CD14-positive monocyte (primary cell): ENCODE results near the gene HOXA7. TPM values are rescaled to one million over a fixed set of nuclear protein-coding genes. Genes with fewer than 3 reads are reported as not detected.

Experiments used
- DNase-seq, 3 donors: peaks; one replicate each; pipeline ENCODE4 v3.0.0-alpha.2; 2011 to 2022
- H2AFZ ChIP-seq: 2 replicates; pipeline ENCODE4 v1.6.0; 2012; ENCODE audit warnings: mild to moderate bottlenecking, low read depth, low read length, inconsistent platforms; ENCODE audit not compliant: insufficient read depth, poor library complexity, severe bottlenecking
- H3K27ac ChIP-seq, 2 donors: 1 replicate in 1 of 2; 2 replicates in 1 of 2; pipeline ENCODE4 v1.5.1; 2012 to 2013; ENCODE audit warnings: low read length in 2 of 2, control low read depth in 1 of 2, inconsistent platforms in 1 of 2, low read depth in 1 of 2, mild to moderate bottlenecking in 1 of 2
- H3K27me3 ChIP-seq, 2 donors: one replicate each; pipeline versions ENCODE4 v1.6.0 to v1.6.1; 2011 to 2013; ENCODE audit warnings: low read length in 2 of 2; ENCODE audit not compliant: control insufficient read depth in 2 of 2, insufficient read depth in 2 of 2
- H3K36me3 ChIP-seq, 2 donors: replicated peaks in 1 of 2; 1 replicate in 1 of 2; 2 replicates in 1 of 2; pipeline versions ENCODE4 v1.5.1 to v1.6.1; 2012 to 2013; ENCODE audit warnings: low read length in 2 of 2, control low read depth in 1 of 2, inconsistent platforms in 1 of 2, mild to moderate bottlenecking in 1 of 2; ENCODE audit not compliant: insufficient read depth in 2 of 2, control insufficient read depth in 1 of 2
- H3K4me1 ChIP-seq, 2 donors: 1 replicate in 1 of 2; 2 replicates in 1 of 2; pipeline versions ENCODE4 v1.5.1 to v1.6.1; 2012 to 2013; ENCODE audit warnings: low read length in 2 of 2, control low read depth in 1 of 2, inconsistent platforms in 1 of 2, mild to moderate bottlenecking in 1 of 2, moderate library complexity in 1 of 2; ENCODE audit not compliant: insufficient read depth in 2 of 2, control insufficient read depth in 1 of 2
- H3K4me2 ChIP-seq: replicated peaks from 2 replicates; pipeline ENCODE3; 2012; ENCODE audit warnings: low read length, moderate library complexity, mild to moderate bottlenecking; ENCODE audit not compliant: poor library complexity, severe bottlenecking; ENCODE audit errors: extremely low read depth
- H3K4me3 ChIP-seq, 3 experiments: fragments of 200-600 bp in 1 of 3; sonication (generic) in 1 of 3; replicated peaks in 1 of 3; 1 replicate in 2 of 3; 2 replicates in 1 of 3; pipeline ENCODE4 v1.5.1; 2011 to 2013; ENCODE audit warnings: low read length in 3 of 3, mild to moderate bottlenecking in 3 of 3, control low read depth in 2 of 3, low read depth in 2 of 3, inconsistent platforms in 1 of 3, moderate library complexity in 1 of 3
- H3K79me2 ChIP-seq: 2 replicates; pipeline ENCODE4 v1.6.0; 2012; ENCODE audit warnings: mild to moderate bottlenecking, control low read depth, inconsistent platforms, low read length, moderate library complexity; ENCODE audit not compliant: insufficient read depth
- H3K9ac ChIP-seq: 2 replicates; pipeline ENCODE4 v1.6.0; 2017; ENCODE audit warnings: low read length, mild to moderate bottlenecking; ENCODE audit not compliant: insufficient read depth, poor library complexity, severe bottlenecking
- H3K9me3 ChIP-seq, 2 donors: replicated peaks in 1 of 2; 1 replicate in 1 of 2; 2 replicates in 1 of 2; pipeline versions ENCODE4 v1.5.1 to v1.6.1; 2012 to 2013; ENCODE audit warnings: low read length in 2 of 2, control low read depth in 1 of 2; ENCODE audit not compliant: control insufficient read depth in 1 of 2, insufficient read depth in 1 of 2
- H4K20me1 ChIP-seq: 2 replicates; pipeline ENCODE4 v1.6.0; 2012; ENCODE audit warnings: mild to moderate bottlenecking, low read length, control low read depth, moderate library complexity; ENCODE audit not compliant: insufficient read depth
- H3K27ac Mint-ChIP-seq, 7 donors: one replicate each; pipeline ENCODE4 v1.8.0; 2020; ENCODE audit warnings: mild to moderate bottlenecking in 7 of 7, mixed read lengths in 7 of 7, moderate library complexity in 6 of 7, inconsistent platforms in 2 of 7
- H3K27me3 Mint-ChIP-seq, 3 donors: one replicate each; pipeline ENCODE4 v1.8.0; 2021 to 2022; ENCODE audit warnings: low read depth in 3 of 3, mild to moderate bottlenecking in 3 of 3, mixed read lengths in 3 of 3, moderate library complexity in 3 of 3, inconsistent platforms in 1 of 3
- H3K36me3 Mint-ChIP-seq, 2 donors: one replicate each; pipeline ENCODE4 v1.8.0; 2020; ENCODE audit warnings: mixed read lengths in 2 of 2, inconsistent platforms in 1 of 2, mild to moderate bottlenecking in 1 of 2
- H3K4me1 Mint-ChIP-seq: one replicate; pipeline ENCODE4 v1.8.0; 2020; ENCODE audit warnings: mild to moderate bottlenecking, mixed read lengths
- H3K4me3 Mint-ChIP-seq, 2 donors: one replicate each; pipeline ENCODE4 v1.8.0; 2020; ENCODE audit warnings: mild to moderate bottlenecking in 2 of 2, mixed read lengths in 2 of 2, moderate library complexity in 1 of 2
- H3K9me3 Mint-ChIP-seq, 7 donors: one replicate each; pipeline ENCODE4 v1.8.0; 2020 to 2022; ENCODE audit warnings: mixed read lengths in 7 of 7, mild to moderate bottlenecking in 6 of 7, moderate library complexity in 6 of 7, inconsistent platforms in 2 of 7
- WGBS: methylation state at CpG from one replicate; pipeline ENCODE4 v1.1.5; 2013; ENCODE audit warnings: missing lambda C conversion rate; ENCODE audit not compliant: insufficient coverage; 5-methylcytosine and 5-hydroxymethylcytosine counted together
- intact Hi-C, 2 donors: fragments of 100-400 bp; cut with micrococcal nuclease; formaldehyde crosslinking; loops; one replicate each; pipeline versions ENCODE4 v1.15.0 to v1.15.1; 2023
- polyA plus RNA-seq, 3 donors: library from polyadenylated mRNA; depleted of rRNA in 1 of 3; unstranded in 2 of 3; stranded (reverse) in 1 of 3; fragments of 300-500 nt in 2 of 3; fragments of >200 nt in 1 of 3; fragmentation: Illumina TruSeq in 2 of 3; gene quantifications; 1 replicate in 2 of 3; 2 replicates in 1 of 3; pipeline ENCODE4 v1.2.3, GENCODE V29; 2012 to 2021
- TF ChIP-seq, protein P1 (sequence below): fragments of 200-600 bp; IDR thresholded peaks from one replicate; pipeline ENCODE4 v1.8.0; 2022; ENCODE audit warnings: antibody characterized with exemption, mild to moderate bottlenecking

Gene HOXA7
- polyA plus RNA-seq, 3 donors, result not detected

DNA sequence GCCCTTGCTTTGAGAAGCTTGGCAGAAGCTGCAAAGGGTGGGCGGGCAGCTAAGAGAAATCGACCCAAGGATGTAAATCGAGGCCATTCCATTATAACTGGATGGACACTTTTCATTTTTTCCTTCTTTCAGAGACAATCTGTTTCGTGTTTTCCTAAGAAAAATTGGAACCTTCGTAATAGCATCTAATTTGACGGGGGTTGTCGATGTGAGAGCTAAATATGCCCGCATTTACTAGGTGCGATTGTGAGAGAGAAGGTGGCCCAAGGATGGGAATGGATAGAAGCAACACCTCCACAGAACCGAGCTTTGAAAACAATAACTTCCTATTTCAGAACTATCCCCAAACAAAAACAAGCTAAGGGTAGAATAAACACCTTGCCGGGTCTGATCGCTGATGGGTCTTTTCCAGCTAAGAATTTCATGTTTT, 25.1 kb downstream of the HOXA7 start:
- Histone ChIP-seq H2AFZ (peak overlapping the region; percentile 95), H3K4me3 (peak overlapping the region; percentile 47 to 78 (median 76)), H3K4me2 (peak overlapping the region; percentile 76), H3K4me1 (peaks cover 10 to 27% of the 10 kb centered on the region in 2 donors), H3K36me3 (no peaks in the 10 kb centered on the region), H3K79me2 (no peaks in the 10 kb centered on the region), H3K27me3 (peaks cover 2 to 10% of the 10 kb centered on the region in 2 donors), H3K27ac (peak overlapping the region in 1 of 2 donors; percentile 86), H4K20me1 (no peaks in the 10 kb centered on the region), H3K9ac (peak overlapping the region; percentile 79), H3K9me3 (no peaks in the 10 kb centered on the region)
- TF ChIP-seq, protein P1, sequence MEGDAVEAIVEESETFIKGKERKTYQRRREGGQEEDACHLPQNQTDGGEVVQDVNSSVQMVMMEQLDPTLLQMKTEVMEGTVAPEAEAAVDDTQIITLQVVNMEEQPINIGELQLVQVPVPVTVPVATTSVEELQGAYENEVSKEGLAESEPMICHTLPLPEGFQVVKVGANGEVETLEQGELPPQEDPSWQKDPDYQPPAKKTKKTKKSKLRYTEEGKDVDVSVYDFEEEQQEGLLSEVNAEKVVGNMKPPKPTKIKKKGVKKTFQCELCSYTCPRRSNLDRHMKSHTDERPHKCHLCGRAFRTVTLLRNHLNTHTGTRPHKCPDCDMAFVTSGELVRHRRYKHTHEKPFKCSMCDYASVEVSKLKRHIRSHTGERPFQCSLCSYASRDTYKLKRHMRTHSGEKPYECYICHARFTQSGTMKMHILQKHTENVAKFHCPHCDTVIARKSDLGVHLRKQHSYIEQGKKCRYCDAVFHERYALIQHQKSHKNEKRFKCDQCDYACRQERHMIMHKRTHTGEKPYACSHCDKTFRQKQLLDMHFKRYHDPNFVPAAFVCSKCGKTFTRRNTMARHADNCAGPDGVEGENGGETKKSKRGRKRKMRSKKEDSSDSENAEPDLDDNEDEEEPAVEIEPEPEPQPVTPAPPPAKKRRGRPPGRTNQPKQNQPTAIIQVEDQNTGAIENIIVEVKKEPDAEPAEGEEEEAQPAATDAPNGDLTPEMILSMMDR, result no peak
- DNase-seq, result no peak
- intact Hi-C loops, result no loop called here
- Mint-ChIP-seq H3K27me3 (peaks cover 8 to 17% (median 10%) of the 10 kb centered on the region in 3 donors), H3K4me3 (peak overlapping the region; percentile 80 to 82), H3K27ac (peak overlapping the region in 5 of 7 donors; percentile 45 to 91 (median 84)), H3K9me3 (peaks cover 0 to 9% (median 0%) of the 10 kb centered on the region in 7 donors), H3K4me1 (peaks cover 32% of the 10 kb centered on the region), H3K36me3 (peaks cover 0 to 4% of the 10 kb centered on the region in 2 donors)
- 40% methylated on average over 3 of the region's 12 CpGs for WGBS

DNA sequence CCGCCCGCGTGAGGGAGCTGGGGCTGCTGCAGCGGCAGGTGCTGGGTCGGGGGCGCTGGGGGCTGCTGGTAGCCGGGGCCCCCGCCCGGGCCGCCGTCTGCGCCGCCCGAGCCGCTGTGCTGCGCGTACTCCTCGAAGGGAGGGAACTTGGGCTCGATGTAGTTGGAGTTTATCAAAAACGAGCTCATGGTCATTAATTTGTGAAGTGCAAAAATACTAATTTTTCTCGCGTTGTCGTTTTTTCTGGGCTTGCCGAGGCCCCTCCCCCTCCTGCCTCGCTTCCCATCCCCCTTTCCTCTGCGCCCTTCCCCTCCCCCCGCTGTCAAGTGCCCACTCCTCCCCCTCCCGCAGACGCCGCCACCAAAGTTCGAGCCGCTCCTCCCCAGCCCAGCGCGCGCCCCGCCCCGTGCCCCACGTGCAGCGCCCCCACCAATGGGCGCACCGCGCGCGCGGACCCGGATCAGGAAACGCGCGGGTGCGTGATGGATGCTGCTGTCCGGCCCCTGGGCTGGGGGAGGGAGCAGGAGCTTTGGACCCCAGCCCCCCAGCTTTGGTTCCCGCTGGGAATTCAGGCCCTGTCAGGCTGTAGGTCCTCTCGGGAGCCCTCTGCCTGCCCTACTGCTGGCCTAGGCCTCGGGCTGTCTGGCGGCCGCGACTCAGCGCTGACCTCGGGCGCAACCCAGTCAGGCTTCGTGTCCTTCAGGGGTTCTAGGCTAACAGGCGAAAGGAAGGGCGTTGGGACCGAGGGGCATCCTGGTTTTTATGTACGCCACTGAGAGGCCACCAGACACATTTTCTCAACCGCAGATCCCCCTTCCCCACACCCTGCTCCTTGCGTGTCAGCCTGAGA, 25.7 kb downstream of the HOXA7 start, which contains the start of gene HOXA4:
TSS of gene HOXA4 (minus strand) at position 218 of the 850 bp plus-strand sequence. CDS start at position 194, 24 bp downstream.
- H3K4me1 Mint-ChIP-seq, result peaks cover 26% of the 10 kb centered on the region
- peaks cover 5 to 14% (median 5%) of the 10 kb centered on the region in 3 donors for H3K27me3 Mint-ChIP-seq

More for the DNA sequence above, 25.7 kb downstream of the HOXA7 start, which contains the start of gene HOXA4:
- 26% methylated on average over 35 of the region's 67 CpGs for WGBS
- peak within 1 kb of the TSS; percentile 47 to 78 (median 76) for H3K4me3 ChIP-seq
- H3K27ac ChIP-seq, result peak within 1 kb of the TSS in 1 of 2 donors; percentile 86
- no peaks in the 10 kb centered on the region for H4K20me1 ChIP-seq
- H3K79me2 ChIP-seq, result no peaks in the 10 kb centered on the region
- peaks cover 10 to 25% of the 10 kb centered on the region in 2 donors for H3K4me1 ChIP-seq
- intact Hi-C loops, result no loop called here
- H2AFZ ChIP-seq, result peak within 1 kb of the TSS; percentile 95
- no peaks in the 10 kb centered on the region for H3K9me3 ChIP-seq
- peaks cover 0 to 2% of the 10 kb centered on the region in 2 donors for H3K36me3 Mint-ChIP-seq
- peaks cover under 1 to 5% of the 10 kb centered on the region in 2 donors for H3K27me3 ChIP-seq
- peak within 1 kb of the TSS; percentile 76 for H3K4me2 ChIP-seq
- DNase-seq, result peak; percentile 54 to 73 (median 72)
- H3K9ac ChIP-seq, result peak within 1 kb of the TSS; percentile 79
- H3K36me3 ChIP-seq, result no peaks in the 10 kb centered on the region
- peak within 1 kb of the TSS in 6 of 7 donors; percentile 45 to 91 (median 85) for H3K27ac Mint-ChIP-seq
- TF ChIP-seq, protein P1, result no peak
- H3K9me3 Mint-ChIP-seq, result peaks cover 0 to 9% (median 0%) of the 10 kb centered on the region in 7 donors
- peak within 1 kb of the TSS; percentile 82 for H3K4me3 Mint-ChIP-seq
